HL-60 (cell line): Measurements from ENCODE around the gene ATP8A2.

ENCODE experiments used
- DNase-seq, 2 experiments: peaks; one replicate each; pipeline ENCODE4 v3.0.0-alpha.2; 2010 to 2020; ENCODE audit warnings: low read depth in 1 of 2, low spot score in 1 of 2
- H3K27ac ChIP-seq: fragments of 250-450 bp; sonication (Bioruptor Pico); replicated peaks from 2 replicates; pipeline ENCODE4 v1.5.1; 2020; ENCODE audit warnings: mild to moderate bottlenecking, moderate library complexity
- H3K27me3 ChIP-seq: fragments of 250-450 bp; sonication (Bioruptor Pico); 2 replicates; pipeline ENCODE4 v1.5.1; 2021; ENCODE audit warnings: mild to moderate bottlenecking, moderate library complexity; ENCODE audit not compliant: insufficient read depth, poor library complexity, severe bottlenecking
- H3K4me3 ChIP-seq: replicated peaks from 2 replicates; pipeline ENCODE4 v1.5.1; 2011; ENCODE audit warnings: mild to moderate bottlenecking, control low read depth, low read length; ENCODE audit not compliant: insufficient read depth
- CTCF ChIP-seq: IDR thresholded peaks from one replicate; pipeline ENCODE4 v1.5.1; 2011; ENCODE audit warnings: low read length, control low read depth, inconsistent platforms; ENCODE audit not compliant: insufficient read depth
- GABPA ChIP-seq: IDR thresholded peaks from 2 replicates; pipeline ENCODE4 v1.6.1; 2012; ENCODE audit warnings: low read depth
- POLR2AphosphoS5 ChIP-seq: IDR thresholded peaks from 2 replicates; pipeline ENCODE4 v1.6.1; 2012; ENCODE audit warnings: low read depth
- REST ChIP-seq: IDR thresholded peaks from 2 replicates; pipeline ENCODE4 v1.6.1; 2012; ENCODE audit warnings: low read depth; ENCODE audit not compliant: insufficient replicate concordance
- SPI1 ChIP-seq: IDR thresholded peaks from 2 replicates; pipeline ENCODE4 v1.6.1; 2012; ENCODE audit warnings: low read depth, mild to moderate bottlenecking, borderline replicate concordance

Gene ATP8A2

GRCh38 chr13:25578526-25578925 is 206.8 kb downstream of the ATP8A2 start:
- no peak overlapping the region for H3K4me3 ChIP-seq
- no peak for DNase-seq
- TF ChIP-seq POLR2AphosphoS5 (no peak), SPI1 (no peak), REST (no peak), CTCF (no peak), GABPA (no peak)
- H3K27ac ChIP-seq = no peak overlapping the region
- H3K27me3 ChIP-seq = peaks cover 9% of the 10 kb centered on the region

GRCh38 chr13:25579221-25579620 is 207.4 kb downstream of the ATP8A2 start:
- Histone ChIP-seq H3K4me3 (no peak overlapping the region), H3K27me3 (peaks cover 11% of the 10 kb centered on the region), H3K27ac (no peak overlapping the region)
- no peak for TF ChIP-seq REST
- TF ChIP-seq SPI1 = no peak
- no peak for TF ChIP-seq GABPA
- no peak for TF ChIP-seq POLR2AphosphoS5
- TF ChIP-seq CTCF = no peak
- DNase-seq = no peak

- peaks cover 6% of the 10 kb centered on the region for H3K27me3 ChIP-seq
- TF ChIP-seq GABPA (no peak), CTCF (no peak), SPI1 (no peak), REST (no peak), POLR2AphosphoS5 (no peak)
Observed at GRCh38 chr13:25581351-25581750, 209.6 kb downstream of the ATP8A2 start.

More at GRCh38 chr13:25581351-25581750, 209.6 kb downstream of the ATP8A2 start:
- no peak for DNase-seq
- Histone ChIP-seq H3K4me3 (no peak overlapping the region), H3K27ac (no peak overlapping the region)
